ENCODE results near the gene PROZ.

DNA sequence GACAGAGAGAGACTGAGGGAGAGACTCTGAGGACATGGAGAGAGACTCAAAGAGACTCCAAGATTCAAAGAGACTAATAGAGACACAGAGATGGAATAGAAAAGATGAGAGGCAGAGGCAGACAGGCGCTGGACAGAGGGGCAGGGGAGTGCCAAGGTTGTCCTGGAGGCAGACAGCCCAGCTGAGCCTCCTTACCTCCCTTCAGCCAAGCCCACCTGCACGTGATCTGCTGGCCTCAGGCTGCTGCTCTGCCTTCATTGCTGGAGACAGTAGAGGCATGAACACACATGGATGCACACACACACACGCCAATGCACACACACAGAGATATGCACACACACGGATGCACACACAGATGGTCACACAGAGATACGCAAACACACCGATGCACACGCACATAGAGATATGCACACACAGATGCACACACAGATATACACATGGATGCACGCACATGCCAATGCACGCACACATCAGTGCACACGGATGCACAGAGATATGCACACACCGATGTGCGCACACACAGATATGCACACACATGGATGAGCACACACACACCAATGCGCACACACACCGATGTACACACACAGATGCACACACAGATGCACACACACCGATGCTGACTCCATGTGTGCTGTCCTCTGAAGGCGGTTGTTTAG is 39.2 kb upstream of the PROZ start:
- TF ChIP-seq, protein P1, sequence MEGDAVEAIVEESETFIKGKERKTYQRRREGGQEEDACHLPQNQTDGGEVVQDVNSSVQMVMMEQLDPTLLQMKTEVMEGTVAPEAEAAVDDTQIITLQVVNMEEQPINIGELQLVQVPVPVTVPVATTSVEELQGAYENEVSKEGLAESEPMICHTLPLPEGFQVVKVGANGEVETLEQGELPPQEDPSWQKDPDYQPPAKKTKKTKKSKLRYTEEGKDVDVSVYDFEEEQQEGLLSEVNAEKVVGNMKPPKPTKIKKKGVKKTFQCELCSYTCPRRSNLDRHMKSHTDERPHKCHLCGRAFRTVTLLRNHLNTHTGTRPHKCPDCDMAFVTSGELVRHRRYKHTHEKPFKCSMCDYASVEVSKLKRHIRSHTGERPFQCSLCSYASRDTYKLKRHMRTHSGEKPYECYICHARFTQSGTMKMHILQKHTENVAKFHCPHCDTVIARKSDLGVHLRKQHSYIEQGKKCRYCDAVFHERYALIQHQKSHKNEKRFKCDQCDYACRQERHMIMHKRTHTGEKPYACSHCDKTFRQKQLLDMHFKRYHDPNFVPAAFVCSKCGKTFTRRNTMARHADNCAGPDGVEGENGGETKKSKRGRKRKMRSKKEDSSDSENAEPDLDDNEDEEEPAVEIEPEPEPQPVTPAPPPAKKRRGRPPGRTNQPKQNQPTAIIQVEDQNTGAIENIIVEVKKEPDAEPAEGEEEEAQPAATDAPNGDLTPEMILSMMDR (conservative IDR thresholded peaks at IDR 0.05 in 1 of 2, IDR thresholded peaks at IDR 0.05 in 1 of 2; ENCODE audit: low read depth in 1 of 2, low read length in 2 of 2), result no peak
- TF ChIP-seq EZH2 (IDR thresholded peaks at IDR 0.05; ENCODE audit: low read length, missing control alignments), result no peak
